GM18858 (cell line): ENCODE measurements around the gene MTMR2.

Experiments
- ATAC-seq: cut with Tn5 transposase; IDR thresholded peaks from one replicate; pipeline ENCODE4 v1.9.1; 2021; ENCODE audit not compliant: unreplicated experiment

The MTMR2 gene

DNA sequence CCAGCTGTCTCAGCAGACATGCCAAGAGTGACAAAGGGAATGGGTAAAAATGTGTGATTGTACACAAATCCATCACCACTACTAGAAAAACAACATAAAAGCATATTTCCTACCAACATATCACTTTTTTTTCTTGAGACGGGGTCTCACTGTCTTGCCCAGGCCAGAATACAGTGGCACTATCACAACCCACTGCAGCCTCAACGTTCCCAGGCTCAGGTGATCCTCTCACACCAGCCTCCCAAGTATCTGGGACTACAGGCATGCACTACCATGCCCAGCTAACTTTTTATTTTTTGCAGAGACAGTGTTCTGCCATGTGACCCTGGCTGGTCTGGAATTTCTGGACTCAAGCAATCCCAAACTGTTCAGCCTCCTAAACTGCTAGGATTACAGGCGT is 5.2 kb downstream of the MTMR2 start:
- ATAC-seq, result no peak

GRCh38 chr11:95918056-95918455 is 5.9 kb downstream of the MTMR2 start:
- no peak for ATAC-seq

DNA sequence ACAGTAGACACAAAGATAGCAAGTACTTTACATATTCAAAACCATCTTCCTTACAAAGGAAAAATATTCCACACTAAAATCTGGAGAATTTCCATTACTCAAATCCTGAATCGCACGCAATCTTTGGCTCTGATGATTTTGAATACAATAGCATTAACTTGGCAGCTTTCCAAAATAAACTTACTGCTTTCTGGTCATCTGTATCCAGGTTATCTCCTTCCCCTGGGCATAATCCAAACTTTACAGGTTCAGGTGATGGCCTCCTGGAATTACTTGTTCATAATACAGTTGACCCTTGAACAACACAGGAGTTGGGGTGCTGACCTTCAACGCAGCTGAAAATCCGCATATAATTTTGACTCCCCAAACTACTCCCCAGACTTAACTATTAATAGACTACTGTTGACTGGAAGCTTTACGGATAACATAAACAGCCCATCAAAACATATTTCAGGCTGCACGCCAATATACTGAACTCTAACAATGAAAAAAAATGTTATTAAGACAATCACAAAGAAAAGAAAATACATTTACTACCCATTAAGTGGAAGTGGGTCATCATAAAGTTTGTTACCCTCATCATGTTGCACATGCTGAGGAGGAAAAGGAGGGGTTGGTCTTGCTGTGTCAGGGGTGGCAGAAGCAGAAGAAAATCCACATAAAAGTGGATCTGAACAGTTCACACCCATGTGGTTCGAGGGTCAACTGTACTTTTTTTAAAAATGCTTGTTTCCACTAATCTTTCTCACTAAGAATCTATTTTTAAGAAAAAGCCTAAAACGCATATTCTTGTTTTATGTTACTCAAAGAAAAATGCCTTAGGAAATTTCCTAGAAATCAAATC is 6.5 kb downstream of the MTMR2 start:
- ATAC-seq, result no peak

GRCh38 chr11:95916049-95916448 is 7.9 kb downstream of the MTMR2 start:
- ATAC-seq, result no peak

DNA sequence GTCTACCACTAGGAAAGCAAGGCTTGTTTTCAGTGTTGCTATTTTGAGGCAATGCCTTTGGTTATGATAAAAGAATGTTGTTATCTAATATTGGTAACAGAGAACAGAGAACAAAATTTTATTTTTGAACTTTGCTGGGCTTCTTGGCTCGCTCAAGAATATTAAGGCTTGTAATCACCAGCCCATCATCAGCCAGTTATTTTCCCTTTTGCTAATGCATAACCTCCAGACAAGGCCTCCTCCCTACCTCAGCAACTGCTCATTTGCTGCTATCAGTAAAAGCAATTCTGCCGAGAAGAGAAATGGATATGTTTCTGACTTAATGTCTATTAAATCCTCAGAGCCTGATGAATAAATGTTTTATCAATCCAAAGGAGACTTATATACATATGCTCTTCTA is 8.9 kb downstream of the MTMR2 start:
- ATAC-seq, result no peak

GRCh38 chr11:95913830-95914615 is 9.9 kb downstream of the MTMR2 start:
- ATAC-seq, result no peak

DNA sequence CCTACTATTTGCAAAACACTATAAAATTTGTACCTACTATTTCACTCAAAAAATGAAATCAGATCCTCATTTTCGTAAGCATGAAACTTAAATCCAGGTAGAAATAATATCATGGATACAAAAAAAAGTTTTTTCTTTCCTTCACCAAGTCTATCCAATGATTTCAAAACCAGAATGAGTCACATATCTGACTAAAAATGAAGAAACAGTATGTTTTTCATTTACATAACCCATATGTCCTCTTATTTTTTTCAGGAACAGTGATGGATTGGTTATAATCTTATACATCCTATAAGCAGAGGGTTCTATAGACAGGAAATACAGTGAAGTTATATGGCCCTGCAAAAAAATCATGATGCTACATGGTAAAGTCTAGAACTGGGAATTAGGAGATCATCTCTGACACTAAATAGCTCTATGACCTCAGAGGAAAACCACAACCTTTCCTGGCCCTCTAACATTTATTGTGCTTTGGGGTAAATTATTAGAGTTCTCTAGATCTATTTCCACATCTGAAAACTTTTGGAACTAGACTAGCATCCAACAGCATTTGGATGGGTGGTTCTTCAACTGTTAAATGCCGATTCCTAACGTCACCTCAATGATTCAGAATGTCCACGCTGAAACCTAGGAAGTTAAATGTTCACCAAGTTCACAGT is 10.9 kb downstream of the MTMR2 start:
- ATAC-seq, result no peak

DNA sequence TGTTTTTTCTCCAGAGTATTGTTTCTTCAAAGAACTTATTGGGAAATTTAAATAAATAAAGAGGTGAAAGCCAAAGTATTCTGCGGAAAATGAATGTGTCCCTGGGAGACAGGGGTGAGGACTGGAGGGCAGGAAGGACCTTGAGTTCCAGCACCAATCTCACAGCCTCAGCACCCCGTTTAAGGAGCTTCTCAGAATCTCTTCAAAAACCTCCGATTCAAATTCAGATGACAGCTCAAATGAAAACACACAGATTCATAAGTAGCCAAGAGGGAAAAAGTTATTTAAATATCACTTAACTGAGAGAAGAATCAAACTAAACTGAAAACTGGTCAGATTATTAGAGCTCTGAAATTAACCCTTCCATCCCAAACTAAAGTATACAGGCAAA is 12.5 kb downstream of the MTMR2 start:
- ATAC-seq, result no peak

GRCh38 chr11:95910638-95911368 is 13.1 kb downstream of the MTMR2 start:
- ATAC-seq, result no peak

- no peak for ATAC-seq
These were observed 15.1 kb downstream of the MTMR2 start for GRCh38 chr11:95908826-95909225.

- ATAC-seq, result no peak
These were observed 16.4 kb downstream of the MTMR2 start for GRCh38 chr11:95907476-95907875.

GRCh38 chr11:95904009-95904650 is 19.8 kb downstream of the MTMR2 start:
- ATAC-seq, result no peak

GRCh38 chr11:95898782-95899181 is 25.1 kb downstream of the MTMR2 start:
- ATAC-seq, result no peak

DNA sequence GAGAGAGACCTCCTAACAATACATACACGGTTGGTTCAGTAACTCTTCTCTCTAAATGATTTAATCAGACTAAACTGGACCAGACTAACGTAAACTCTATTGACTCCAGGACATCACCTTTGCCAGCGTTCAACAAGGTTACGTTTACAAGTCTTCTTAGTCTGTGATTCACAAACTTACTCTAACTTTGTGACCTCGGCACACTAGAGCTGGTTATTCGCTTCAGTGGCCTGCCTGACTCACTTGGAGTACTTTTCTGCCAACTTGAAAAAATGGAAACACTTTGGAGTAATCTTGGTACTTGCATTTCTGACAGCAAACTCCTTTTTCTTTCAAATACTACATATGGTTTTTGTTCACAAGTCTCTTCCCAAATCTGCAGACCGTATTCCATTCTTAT is 26.2 kb downstream of the MTMR2 start:
- no peak for ATAC-seq

DNA sequence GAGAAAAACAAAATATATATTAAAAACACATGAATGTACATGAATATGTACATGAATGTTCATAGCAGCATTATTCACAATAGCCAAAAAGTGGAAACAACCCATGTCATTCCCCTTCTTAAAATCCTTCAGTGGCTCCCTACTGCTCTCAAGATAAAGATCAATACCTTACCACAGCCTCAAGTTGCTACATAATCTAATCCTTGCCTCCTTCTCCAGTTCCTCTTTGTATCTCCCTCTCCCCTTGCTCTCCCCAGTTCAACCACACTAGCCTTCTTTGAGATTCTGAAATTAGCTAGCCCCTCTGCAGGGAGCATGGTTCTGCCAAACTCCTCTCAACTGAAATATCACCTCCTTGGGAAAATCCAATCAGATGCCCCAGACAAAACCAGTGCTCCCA is 28.1 kb downstream of the MTMR2 start:
- ATAC-seq, result no peak

DNA sequence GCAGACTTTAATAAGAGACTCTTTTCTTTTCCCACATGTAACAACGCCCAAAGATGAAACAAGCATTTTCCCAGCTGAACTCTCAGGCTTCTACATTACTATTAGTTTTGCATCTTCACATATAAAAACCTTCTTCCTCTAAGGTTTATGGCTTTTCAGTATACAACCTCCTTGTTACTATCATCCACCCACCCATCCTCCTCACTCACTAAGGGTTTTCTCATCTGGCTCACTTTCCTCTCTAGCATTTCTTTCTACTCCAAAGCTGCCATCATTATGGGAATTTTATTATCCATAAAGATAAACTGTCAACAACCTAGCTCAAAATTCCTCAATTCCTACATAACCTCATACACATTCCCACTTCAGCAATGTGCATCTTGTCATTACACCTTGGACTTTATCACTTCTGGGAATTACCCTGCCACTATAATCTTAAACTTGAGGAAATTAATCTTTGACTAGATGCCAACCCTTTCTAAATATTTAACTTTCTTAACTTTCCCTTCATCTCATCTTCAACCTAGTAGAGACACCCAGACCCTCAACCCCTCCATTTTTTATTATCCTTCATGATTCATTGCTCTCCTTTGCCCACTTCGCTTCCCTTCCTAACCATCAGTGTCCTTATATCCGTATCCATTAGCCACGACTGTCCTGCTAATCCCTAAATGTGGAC is 30.9 kb downstream of the MTMR2 start:
- ATAC-seq, result no peak

GRCh38 chr11:95892492-95892891 is 31.4 kb downstream of the MTMR2 start:
- no peak for ATAC-seq

GRCh38 chr11:95891423-95892170 is 32.3 kb downstream of the MTMR2 start:
- ATAC-seq, result peak; percentile 60

DNA sequence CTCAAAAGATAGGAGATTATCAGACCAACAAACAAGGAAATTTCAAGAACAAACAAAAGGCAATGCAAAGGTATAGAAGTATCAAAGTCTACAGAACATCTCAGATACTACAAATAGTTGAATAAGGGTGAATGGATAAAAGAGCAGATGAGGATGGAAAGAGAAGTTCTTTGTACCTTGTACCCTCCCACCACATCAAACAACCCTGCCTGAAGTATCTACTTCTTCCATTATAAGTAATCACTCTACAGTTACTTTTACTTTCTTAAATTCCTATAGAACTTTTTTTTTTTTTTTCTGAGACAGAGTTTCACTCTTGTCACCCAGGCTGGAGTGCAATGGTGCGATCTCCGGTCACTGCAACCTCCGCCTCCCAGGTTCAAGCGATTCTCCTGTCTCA is 35.1 kb downstream of the MTMR2 start:
- no peak for ATAC-seq
